Fibroblast of pulmonary artery (primary cell): Measurements from ENCODE around the gene PTPRK.
A peak's percentile ranks its signal among the peaks of the same experiment; 100 is the strongest.

Source experiments
- DNase-seq: peaks from one replicate; pipeline ENCODE4 v3.0.0-alpha.2; 2010; ENCODE audit warnings: low read depth
- H3K4me3 ChIP-seq: replicated peaks from 2 replicates; pipeline ENCODE4 v1.5.1; 2011; ENCODE audit warnings: low read depth, mild to moderate bottlenecking, control low read depth, low read length, moderate library complexity
- CTCF ChIP-seq: IDR thresholded peaks from 2 replicates; pipeline ENCODE4 v1.5.1; 2011; ENCODE audit warnings: mild to moderate bottlenecking, control low read depth, low read length, inconsistent platforms; ENCODE audit errors: missing control alignments

Gene PTPRK

GRCh38 chr6:128118401-128118800 is 402.0 kb downstream of the PTPRK start:
- peak; percentile 32 for DNase-seq
- TF ChIP-seq CTCF = no peak
- no peak overlapping the region for H3K4me3 ChIP-seq

- no peak overlapping the region for H3K4me3 ChIP-seq
- TF ChIP-seq CTCF = no peak
- no peak for DNase-seq
Observed at GRCh38 chr6:128117916-128118315, 402.5 kb downstream of the PTPRK start.

GRCh38 chr6:128114164-128114563 is 406.2 kb downstream of the PTPRK start:
- no peak overlapping the region for H3K4me3 ChIP-seq
- TF ChIP-seq CTCF = no peak
- no peak for DNase-seq

- no peak overlapping the region for H3K4me3 ChIP-seq
- TF ChIP-seq CTCF = no peak
- DNase-seq = no peak
Observed at GRCh38 chr6:128112494-128112893, 407.9 kb downstream of the PTPRK start.

- peak; percentile 31 for DNase-seq
- TF ChIP-seq CTCF = no peak
- H3K4me3 ChIP-seq = no peak overlapping the region
Observed at GRCh38 chr6:128111096-128111495, 409.3 kb downstream of the PTPRK start.

- H3K4me3 ChIP-seq = no peak overlapping the region
- TF ChIP-seq CTCF = no peak
- no peak for DNase-seq
Observed at GRCh38 chr6:128107682-128108081, 412.7 kb downstream of the PTPRK start.

GRCh38 chr6:128099571-128100197 is 420.7 kb downstream of the PTPRK start:
- no peak for DNase-seq
- H3K4me3 ChIP-seq = no peak overlapping the region
- no peak for TF ChIP-seq CTCF
